Measurements from ENCODE around the gene NOTO. TPM values are rescaled to one million over a fixed set of nuclear protein-coding genes. Genes with fewer than 3 reads are reported as not detected.

Gene NOTO
- total RNA-seq, 1 experiment from 2014 or later = 0.66 TPM

GRCh38 chr2:73238976-73239375 is 36.6 kb downstream of the NOTO start:
- Histone ChIP-seq H3K27ac (ENCODE audit: insufficient read length, low read depth, low read length) (no peak overlapping the region), H3K18ac (ENCODE audit: insufficient read length, low read depth, low read length) (no peak overlapping the region), H2BK20ac (ENCODE audit: low read depth, low read length, poor library complexity, severe bottlenecking) (no peak overlapping the region), H4K8ac (replicated peaks; ENCODE audit: insufficient read length, low read depth, low read length) (no peak overlapping the region), H2BK12ac (ENCODE audit: insufficient read length, low read depth, low read length) (no peak overlapping the region), H3K56ac (ENCODE audit: insufficient read length, low read depth, low read length) (no peak overlapping the region), H4K91ac (ENCODE audit: insufficient read length, low read depth, low read length) (no peak overlapping the region), H3T11ph (ENCODE audit: low read length) (no peak overlapping the region), H3K79me2 (ENCODE audit: insufficient read depth, low read length) (peaks cover 39% of the 10 kb centered on the region), H3K23me2 (ENCODE audit: insufficient read length, low read depth, low read length, poor library complexity, severe bottlenecking) (peaks cover 9% of the 10 kb centered on the region), H3K4ac (ENCODE audit: low read depth, low read length) (no peak overlapping the region), H3K79me1 (ENCODE audit: insufficient read depth, low read depth, low read length, poor library complexity, severe bottlenecking) (no peaks in the 10 kb centered on the region), H3K27me3 (ENCODE audit: insufficient read depth, low read length) (no peaks in the 10 kb centered on the region), H2AK5ac (ENCODE audit: insufficient read length, low read length) (no peak overlapping the region), H3K9me3 (ENCODE audit: control insufficient read depth, low read depth, low read length) (no peaks in the 10 kb centered on the region), H3K14ac (ENCODE audit: insufficient read depth, low read length) (no peak overlapping the region), H4K5ac (ENCODE audit: insufficient read length, low read depth, low read length) (no peak overlapping the region), H3K4me1 (ENCODE audit: insufficient read depth, low read length) (peaks cover 8% of the 10 kb centered on the region; the same call in 1 of the 2 replicates), H2BK120ac (ENCODE audit: low read depth, low read length, poor library complexity, severe bottlenecking) (no peak overlapping the region), H3K4me2 (ENCODE audit: insufficient read depth, insufficient read length, low read length) (no peak overlapping the region), H2BK5ac (ENCODE audit: insufficient read length, low read length) (no peak overlapping the region), H2BK15ac (ENCODE audit: low read depth, low read length) (no peak overlapping the region), H4K20me1 (ENCODE audit: control insufficient read depth, insufficient read depth, insufficient read length) (no peaks in the 10 kb centered on the region), H3K9ac (ENCODE audit: extremely low read depth, insufficient read length, low read length) (no peak overlapping the region), H3K23ac (ENCODE audit: insufficient read length, low read depth, low read length) (no peak overlapping the region), H2AFZ (ENCODE audit: low read length) (no peak overlapping the region)
- DNase-seq = no peak
- Mint-ChIP-seq H3K4me3 (no peak overlapping the region), H3K36me3 (ENCODE audit: insufficient read depth in 1 of 3, low read depth in 3 of 3) (peaks cover 18 to 62% (median 53%) of the 10 kb centered on the region in 3 experiments), H3K4me1 (peaks cover 31 to 32% of the 10 kb centered on the region in 2 experiments), H3K9me3 (no peaks in the 10 kb centered on the region), H3K27ac (peak overlapping the region; percentile 69 to 95 (median 86); a peak in 4 of 7 replicates), H3K27me3 (ENCODE audit: low read depth) (no peaks in the 10 kb centered on the region)
- no peak for TF ChIP-seq CTCF (conservative IDR thresholded peaks at IDR 0.05)
- no CpG with 5 or more reads among the region's 1 CpG for WGBS (ENCODE audit: extremely low coverage, insufficient read length, low lambda C conversion rate)

Data from H9 (cell line).